ENCODE data around the gene CLBA1.
"Not testable (repeated sequence)": the region's sequence is repeated elsewhere in the genome, so short reads cannot be mapped to it uniquely, and the experiment has no call there.

Gene CLBA1

GRCh38 chr14:104985675-104986486 is at the start of gene CLBA1:
CLBA1 (plus strand) TSS chr14:104985788; CDS start chr14:104986432, 644 bp downstream.
- FAIRE-seq (peak; percentile 91), DNase-seq (ENCODE audit: insufficient read length, low spot score) (peak; percentile 100)

- no peak for DNase-seq (ENCODE audit: insufficient read length, low spot score)
- no peak for FAIRE-seq
Measured at GRCh38 chr14:104935955-104936354, 49.6 kb upstream of the CLBA1 start.

GRCh38 chr14:104936361-104937155 is 49.0 kb upstream of the CLBA1 start:
- FAIRE-seq (no peak), DNase-seq (ENCODE audit: insufficient read length, low spot score) (no peak)

DNA sequence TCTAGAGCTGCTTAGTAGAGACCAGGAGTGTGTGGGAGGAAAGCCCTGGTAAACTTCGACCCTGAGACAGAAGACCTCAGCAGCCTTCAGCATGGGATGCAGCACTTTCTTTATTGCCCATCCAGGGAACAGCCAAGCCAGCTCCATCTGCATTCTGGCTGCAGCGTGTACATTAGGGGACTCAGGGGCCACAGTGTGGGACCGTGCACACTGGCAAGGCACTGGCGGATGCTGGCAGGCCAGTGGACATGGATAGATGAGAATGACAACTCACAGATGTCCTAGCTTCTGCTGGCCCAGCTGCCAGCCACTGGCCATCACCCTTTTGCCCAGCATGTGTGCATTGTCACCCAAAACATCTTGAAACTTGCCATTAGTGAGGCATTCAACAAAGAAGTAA is 48.4 kb upstream of the CLBA1 start:
- FAIRE-seq (no peak), DNase-seq (ENCODE audit: insufficient read length, low spot score) (no peak)

DNA sequence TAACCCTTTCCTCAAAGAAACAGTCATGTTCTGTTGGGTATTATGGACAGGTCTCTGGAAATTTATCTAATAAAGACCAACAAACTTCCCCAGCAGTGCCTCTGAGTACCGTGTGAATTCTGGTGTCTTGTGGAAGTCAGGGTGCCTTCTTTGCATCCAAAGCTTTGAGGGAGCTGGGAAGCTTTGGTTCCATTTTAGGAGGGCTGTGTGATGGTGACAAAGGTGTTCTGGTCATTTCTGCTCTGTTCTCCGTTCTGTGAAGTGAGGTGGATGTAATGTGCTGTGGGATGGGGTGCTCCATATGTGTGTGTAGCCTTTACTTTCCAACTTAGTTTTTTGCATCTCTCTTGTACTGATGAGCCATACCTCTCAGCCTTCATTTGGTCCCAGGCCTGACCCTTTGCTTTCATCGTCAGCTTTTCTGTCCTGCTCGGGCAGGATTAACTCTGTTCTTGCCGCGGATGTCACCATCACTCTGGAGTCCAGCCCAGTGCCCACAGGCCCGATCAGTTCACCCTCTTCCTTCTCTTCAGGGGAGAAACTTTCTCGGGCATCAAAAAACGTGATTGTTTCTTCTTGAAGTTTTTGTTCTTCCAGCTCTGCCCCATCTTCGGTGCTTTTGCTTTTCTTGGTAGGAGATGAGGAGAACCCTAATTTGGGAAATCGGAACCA is 47.8 kb upstream of the CLBA1 start:
- DNase-seq (ENCODE audit: insufficient read length, low spot score) = no peak
- FAIRE-seq = no peak

- FAIRE-seq = no peak
- DNase-seq (ENCODE audit: insufficient read length, low spot score) = no peak
Measured at GRCh38 chr14:104938436-104938835, 47.2 kb upstream of the CLBA1 start.

DNA sequence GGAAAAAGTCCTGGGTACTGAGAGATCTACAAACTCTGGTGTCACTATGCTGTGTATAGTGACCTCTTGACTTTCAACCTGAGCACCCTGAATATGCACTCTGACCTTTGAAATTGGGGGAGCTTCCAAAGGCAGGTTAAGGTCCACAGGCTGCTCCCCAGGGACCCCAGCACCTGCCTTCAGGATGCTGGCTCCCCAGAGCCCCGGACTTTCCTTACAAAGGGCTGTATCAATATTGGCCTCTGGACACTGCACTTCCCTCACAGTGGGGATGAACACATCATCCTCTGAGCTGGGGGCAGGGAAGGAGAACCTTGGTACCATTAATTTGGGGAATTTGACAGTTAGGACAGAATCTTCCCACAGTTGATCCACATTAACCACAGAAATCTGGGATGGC is 46.6 kb upstream of the CLBA1 start:
- DNase-seq (ENCODE audit: insufficient read length, low spot score) (no peak), FAIRE-seq (no peak)

DNA sequence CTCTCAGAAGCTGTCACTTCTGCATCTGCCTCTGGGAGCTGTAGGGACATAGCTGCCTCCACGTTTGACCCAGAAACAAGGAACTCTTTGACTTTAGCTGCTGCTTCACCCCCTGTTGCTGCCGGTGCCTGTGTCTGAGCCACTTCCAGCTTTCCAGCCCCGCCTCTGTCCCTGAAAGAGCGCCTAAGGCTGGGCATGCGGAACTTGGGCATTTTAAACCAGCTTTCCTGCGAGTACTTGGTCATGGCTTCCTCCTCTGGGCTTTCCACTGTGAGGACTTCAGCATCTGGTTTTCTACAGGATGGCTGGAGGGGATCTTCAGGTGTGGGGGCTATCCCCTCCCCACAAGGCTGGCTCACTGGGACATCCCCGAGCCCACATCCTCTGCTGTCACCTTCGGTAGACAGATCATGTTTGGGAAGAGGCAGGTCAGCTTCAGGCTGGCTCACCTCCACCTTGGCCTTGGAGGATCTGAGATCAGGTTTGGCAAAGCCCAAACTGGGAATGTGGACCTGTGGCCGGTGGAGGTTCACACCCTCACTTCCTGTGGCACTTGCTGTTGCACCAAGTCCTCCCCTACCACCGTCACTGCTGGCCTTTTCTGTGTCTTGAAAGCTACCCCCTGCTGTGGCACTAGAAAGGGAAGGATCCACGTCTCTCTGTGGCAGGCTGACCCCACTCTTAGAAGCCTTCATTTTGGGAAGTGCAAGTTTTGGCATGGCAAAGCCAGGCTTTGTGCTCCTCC is 45.8 kb upstream of the CLBA1 start:
- FAIRE-seq (no peak), DNase-seq (ENCODE audit: insufficient read length, low spot score) (no peak)

DNA sequence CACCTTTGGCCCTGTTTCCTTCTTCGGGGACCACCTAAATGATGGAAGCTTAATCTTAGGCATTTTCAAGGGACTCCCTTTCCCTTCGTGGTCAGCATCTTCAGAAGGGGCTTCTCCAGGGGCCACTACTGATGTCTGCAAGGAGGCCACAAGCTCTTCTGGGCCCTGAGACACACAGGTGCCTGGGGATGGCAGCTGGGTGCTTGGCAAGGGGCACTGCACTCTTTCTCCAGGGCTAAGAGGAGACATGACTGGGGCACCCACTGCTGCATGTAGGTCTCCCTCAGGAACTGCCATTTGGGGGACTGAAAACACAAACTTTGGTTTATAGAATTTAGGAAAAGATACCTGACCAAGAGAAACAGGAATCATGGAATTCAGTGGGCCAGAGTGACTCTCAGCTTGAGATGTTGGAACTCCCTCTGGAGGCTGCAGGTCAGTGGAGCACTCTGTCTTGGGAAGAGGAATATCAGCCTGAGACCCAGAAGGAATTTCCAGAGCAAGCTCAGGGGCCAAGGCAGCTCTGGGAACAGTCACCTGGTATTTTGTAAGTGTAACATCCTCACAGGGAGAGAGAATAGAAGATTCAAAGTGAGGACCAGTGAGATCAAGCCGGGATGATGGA is 45.0 kb upstream of the CLBA1 start:
- FAIRE-seq (no peak), DNase-seq (ENCODE audit: insufficient read length, low spot score) (no peak)

DNA sequence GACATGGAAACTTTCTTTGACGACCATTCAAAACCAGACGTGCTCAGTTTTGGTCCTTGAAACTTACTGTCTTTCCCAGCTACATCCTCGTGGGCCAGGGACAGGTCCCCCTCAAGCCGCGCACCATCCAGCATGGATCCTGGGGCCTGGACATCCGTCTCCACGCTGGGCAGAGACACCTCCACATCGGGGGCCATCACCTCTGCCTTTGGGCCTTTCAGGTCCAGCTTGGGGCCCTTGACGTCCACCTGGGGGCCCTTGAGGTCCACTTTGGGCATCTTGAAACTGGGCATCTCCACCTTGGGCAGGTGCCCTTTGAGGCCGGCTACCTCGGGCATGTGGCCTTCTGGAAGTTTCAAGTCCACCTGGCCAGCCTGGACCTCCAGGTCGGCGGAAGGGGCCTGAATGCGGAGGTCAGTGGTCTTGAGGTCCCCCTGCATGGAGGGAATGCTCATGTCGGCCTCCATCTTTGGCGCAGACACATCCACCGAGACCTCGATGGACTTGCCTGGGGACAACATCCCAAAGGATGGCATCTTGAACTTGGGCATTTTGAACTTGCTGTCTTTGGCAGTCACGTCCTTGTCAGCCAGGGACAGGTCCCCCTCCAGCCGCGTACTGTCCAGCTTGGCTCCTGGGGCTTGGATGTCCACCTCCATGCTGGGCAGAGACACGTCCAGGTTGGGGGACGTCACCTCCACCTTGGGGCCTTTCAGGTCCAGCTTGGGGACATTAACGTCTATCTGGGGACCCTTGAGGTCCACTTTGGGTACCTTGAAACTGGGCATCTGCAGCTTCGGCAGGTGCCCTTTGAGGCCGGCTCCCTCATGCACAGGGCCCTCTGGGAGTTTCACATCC is 43.9 kb upstream of the CLBA1 start:
- no peak for DNase-seq (ENCODE audit: insufficient read length, low spot score)
- FAIRE-seq = no peak

DNA sequence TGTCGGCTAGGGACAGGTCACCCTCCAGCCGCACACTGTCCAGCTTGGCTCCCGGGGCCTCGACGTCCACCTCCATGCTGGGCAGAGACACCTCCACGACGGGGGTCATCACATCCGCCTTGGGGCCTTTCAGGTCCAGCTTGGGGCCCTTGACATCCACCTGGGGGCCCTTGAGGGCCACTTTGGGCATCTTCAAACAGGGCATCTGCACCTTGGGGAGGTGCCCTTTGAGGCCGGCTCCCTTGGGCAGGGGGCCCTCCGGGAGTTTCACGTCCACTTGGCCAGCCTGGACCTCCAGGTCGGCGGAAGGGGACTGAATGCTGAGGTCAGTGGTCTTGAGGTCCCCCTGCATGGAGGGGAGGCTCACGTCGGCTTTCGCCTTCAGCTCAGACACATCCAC is 43.0 kb upstream of the CLBA1 start:
- FAIRE-seq = no peak
- no peak for DNase-seq (ENCODE audit: insufficient read length, low spot score)

GRCh38 chr14:104943216-104944015 is 42.2 kb upstream of the CLBA1 start:
- not testable (repeated sequence) for FAIRE-seq; DNase-seq (ENCODE audit: insufficient read length, low spot score)

- not testable (repeated sequence) for DNase-seq (ENCODE audit: insufficient read length, low spot score); FAIRE-seq
Measured at GRCh38 chr14:104944016-104944308, 41.6 kb upstream of the CLBA1 start.

GRCh38 chr14:104944436-104945205 is 41.0 kb upstream of the CLBA1 start:
- not testable (repeated sequence) for DNase-seq (ENCODE audit: insufficient read length, low spot score); FAIRE-seq

DNA sequence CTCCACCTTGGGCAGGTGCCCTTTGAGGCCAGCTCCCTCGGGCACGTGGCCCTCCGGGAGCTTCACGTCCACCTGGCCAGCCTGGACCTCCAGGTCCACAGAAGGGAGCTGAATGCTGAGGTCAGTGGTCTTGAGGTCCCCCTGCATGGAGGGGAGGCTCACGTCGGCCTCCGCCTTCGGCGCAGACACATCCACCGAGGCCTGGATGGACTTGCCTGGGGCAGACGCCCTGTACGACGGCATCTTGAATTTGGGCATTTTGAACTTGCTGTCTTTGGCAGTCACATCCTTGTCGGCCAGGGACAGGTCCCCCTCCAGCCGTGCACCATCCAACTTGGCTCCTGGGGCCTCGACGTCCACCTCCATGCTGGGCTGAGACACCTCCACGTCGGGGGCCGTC is 40.3 kb upstream of the CLBA1 start:
- FAIRE-seq; DNase-seq (ENCODE audit: insufficient read length, low spot score): not testable (repeated sequence)

DNA sequence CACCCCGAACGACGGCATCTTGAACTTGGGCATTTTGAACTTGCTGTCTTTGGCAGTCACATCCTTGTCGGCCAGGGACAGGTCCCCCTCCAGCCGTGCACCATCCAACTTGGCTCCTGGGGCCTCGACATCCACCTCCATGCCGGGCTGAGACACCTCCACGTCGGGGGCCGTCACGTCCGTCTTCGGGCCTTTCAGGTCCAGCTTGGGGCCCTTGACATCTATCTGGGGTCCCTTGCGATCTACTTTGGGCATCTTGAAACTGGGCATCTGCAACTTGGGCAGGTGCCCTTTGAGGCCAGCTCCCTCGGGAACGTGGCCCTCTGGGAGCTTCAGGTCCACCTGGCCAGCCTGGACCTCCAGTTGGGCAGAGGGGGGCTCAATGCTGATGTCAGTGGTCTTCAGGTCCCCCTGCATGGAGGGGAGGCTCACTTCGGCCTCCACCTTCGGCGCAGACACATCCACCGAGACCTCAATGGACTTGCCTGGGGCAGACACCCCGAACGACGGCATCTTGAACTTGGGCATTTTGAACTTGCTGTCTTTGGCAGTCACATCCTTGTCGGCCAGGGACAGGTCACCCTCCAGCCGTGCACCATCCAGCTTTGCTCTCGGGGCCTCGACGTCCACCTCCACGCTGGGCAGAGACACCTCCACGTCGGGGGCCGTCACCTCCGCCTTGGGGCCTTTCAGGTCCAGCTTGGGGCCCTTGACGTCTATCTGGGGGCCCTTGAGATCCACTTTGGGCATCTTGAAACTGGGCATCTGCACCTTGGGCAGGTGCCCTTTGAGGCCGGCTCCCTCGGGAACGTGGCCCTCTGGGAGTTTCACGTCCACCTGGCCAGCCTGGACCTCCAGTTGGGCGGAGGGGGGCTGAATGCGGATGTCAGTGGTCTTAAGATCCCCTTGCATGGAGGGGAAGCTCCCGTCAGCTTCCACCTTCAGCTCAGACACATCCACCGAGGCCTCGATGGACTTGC is 39.3 kb upstream of the CLBA1 start:
- FAIRE-seq; DNase-seq (ENCODE audit: insufficient read length, low spot score): not testable (repeated sequence)

GRCh38 chr14:104947201-104947600 is 38.4 kb upstream of the CLBA1 start:
- not testable (repeated sequence) for DNase-seq (ENCODE audit: insufficient read length, low spot score); FAIRE-seq

Measured in GM19239 (cell line).